Heart left ventricle (tissue), 16 donors: ENCODE measurements around the gene ANKS3. TPM values are rescaled to one million over a fixed set of nuclear protein-coding genes. Genes with fewer than 3 reads are reported as not detected.

Experiments used
- ATAC-seq, 4 donors: fragments of 200-7000 bp; cut with Tn5 transposase; one replicate each; pipeline ENCODE4 v1.9.1; 2020 to 2022; ENCODE audit warnings: moderate library complexity in 4 of 4, mild to moderate bottlenecking in 3 of 4, moderate number of reproducible peaks in 1 of 4
- DNase-seq, 5 donors: peaks; one replicate each; pipeline ENCODE4 v3.0.0-alpha.2; 2020
- H3K27ac ChIP-seq, 12 donors: fragments of 200-600 bp; sonication (generic) in 4 of 12; one replicate each; pipeline versions ENCODE4 v1.5.0 to v1.8.0; 2016 to 2022; ENCODE audit warnings: mild to moderate bottlenecking in 2 of 12
- H3K27me3 ChIP-seq, 9 donors: fragments of 200-600 bp; sonication (generic) in 2 of 9; one replicate each; pipeline versions ENCODE4 v1.5.1 to v1.8.0; 2016 to 2022; ENCODE audit warnings: mild to moderate bottlenecking in 3 of 9
- H3K36me3 ChIP-seq, 9 donors: fragments of 200-600 bp; sonication (generic) in 2 of 9; one replicate each; pipeline versions ENCODE4 v1.5.0 to v1.8.0; 2018 to 2022; ENCODE audit warnings: mild to moderate bottlenecking in 2 of 9
- H3K4me1 ChIP-seq, 12 donors: fragments of 200-600 bp; sonication (generic) in 4 of 12; one replicate each; pipeline versions ENCODE4 v1.5.0 to v1.8.0; 2016 to 2022; ENCODE audit warnings: mild to moderate bottlenecking in 3 of 12
- H3K4me3 ChIP-seq, 12 donors: fragments of 200-600 bp; sonication (generic) in 4 of 12; one replicate each; pipeline versions ENCODE4 v1.5.0 to v1.8.0; 2017 to 2022; ENCODE audit warnings: mild to moderate bottlenecking in 9 of 12, moderate library complexity in 4 of 12
- H3K9me3 ChIP-seq, 12 donors: fragments of 200-600 bp; sonication (generic) in 4 of 12; one replicate each; pipeline versions ENCODE4 v1.5.0 to v1.8.0; 2016 to 2022; ENCODE audit warnings: mild to moderate bottlenecking in 1 of 12
- CTCF ChIP-seq, 12 donors: fragments of 200-600 bp; sonication (generic) in 4 of 12; IDR thresholded peaks; one replicate each; pipeline versions ENCODE4 v1.5.0 to v1.8.0; 2018 to 2022; ENCODE audit warnings: antibody characterized with exemption in 12 of 12, mild to moderate bottlenecking in 5 of 12
- POLR2A ChIP-seq, 2 donors: fragments of 450-650 bp; IDR thresholded peaks; one replicate each; pipeline ENCODE4 v1.6.1; 2017; ENCODE audit warnings: antibody characterized with exemption in 2 of 2, mild to moderate bottlenecking in 2 of 2, moderate library complexity in 2 of 2
- WGBS, 4 donors: extraction: QIAGEN DNeasy Blood & Tissue Kit in 2 of 4; methylation state at CpG; one replicate each; pipeline versions ENCODE4 v1.1.5 to v1.1.7; 2013 to 2018; 5-methylcytosine and 5-hydroxymethylcytosine counted together
- intact Hi-C, 10 donors: fragments of 100-400 bp; cut with DNase I; formaldehyde crosslinking; loops; one replicate each; pipeline versions ENCODE4 v1.11.1 to v1.14.2; 2022
- polyA plus RNA-seq, 2 donors: library from polyadenylated mRNA; stranded (reverse); fragments of 200-250 nt; gene quantifications; one replicate each; pipeline ENCODE4 v1.2.3, GENCODE V29; 2013
- total RNA-seq, 9 donors: library from RNA; depleted of rRNA in 2 of 9; stranded (reverse); fragments of >200 nt in 2 of 9; fragmentation: NEBNext Ultra II Directional in 3 of 9; extraction: Animal tissue kit (Norgen Biotek cat#: 25700) in 3 of 9; gene quantifications; one replicate each; pipeline versions ENCODE4 v1.1.0 to v1.2.4, GENCODE V29; 2016 to 2023
- donor health status: ischemic (EF 13 %, LVEDD 7.1; RV severe dilation, severe dysfunction).
- donor health status: healthy with polysubstance abuse.
- donor health status: DM: no; HTN: yes; CAD: no.
- donor health status: DM: no; HTN: no; CAD: no.
- donor health status: ischemic (EF 25% LVEDD 6.9; RV normal size, moderate dysfunction).
- donor health status: ischemic (EF 25% LVEDD 5.7; RV mildly dilated, moderate dysfunction).
- donor health status: healthy.
- donor health status: DM: yes; HTN: yes; CAD: no.
- donor health status: ischemic (EF 35%, LVEDD 5.7; RV mildly dilated, moderate dysfunction).
- donor health status: nonischemic (EF 11% LVEDD 7.7; RV severe dilation, severe dysfunction).
- donor health status: DM: yes; HTN: yes; CAD: no.
- donor health status: PGD.
- donor health status: ischemic (EF 29% LVEDD 5.4; RV normal size, mild dysfunction).
- donor health status: nonischemic (EF 23%, LVEDD 6.1; RV moderate dilation, normal function).

Gene ANKS3
- total and polyA plus RNA-seq, 11 donors: 5.1 to 12.7 (median 9.2) TPM

DNA sequence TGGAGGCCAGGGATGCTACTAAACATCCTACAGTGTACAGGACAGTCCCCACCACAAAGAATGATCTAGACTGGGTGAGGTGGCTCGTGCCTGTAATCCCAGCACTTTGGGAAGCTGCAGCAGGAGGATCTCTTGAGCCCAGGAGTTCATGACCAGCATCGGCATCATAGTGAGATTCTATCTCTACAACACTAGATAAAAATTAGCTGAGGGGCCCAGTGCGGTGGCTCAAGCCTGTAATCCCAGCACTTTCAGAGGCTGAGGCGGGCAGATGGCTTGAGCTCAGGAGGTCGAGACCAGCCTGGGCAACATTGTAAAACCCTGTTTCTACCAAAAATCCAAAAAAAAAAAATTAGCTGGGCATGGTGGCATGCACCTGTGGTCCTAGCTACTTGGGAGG, 38.3 kb upstream of the ANKS3 start:
- TF ChIP-seq POLR2A (IDR thresholded peaks at IDR 0.05): no peak
- 81 to 89% (median 83%) methylated on average over 5 of the region's 5 CpGs for WGBS, 4 donors
- Histone ChIP-seq H3K4me3 (no peak overlapping the region), H3K9me3 (no peaks in the 10 kb centered on the region), H3K27me3 (no peaks in the 10 kb centered on the region), H3K27ac (no peak overlapping the region), H3K36me3 (no peaks in the 10 kb centered on the region), H3K4me1 (peaks cover 2 to 20% (median 13%) of the 10 kb centered on the region in 12 donors)
- ATAC-seq (no peak), DNase-seq (no peak)
- intact Hi-C loops: no loop called here

DNA sequence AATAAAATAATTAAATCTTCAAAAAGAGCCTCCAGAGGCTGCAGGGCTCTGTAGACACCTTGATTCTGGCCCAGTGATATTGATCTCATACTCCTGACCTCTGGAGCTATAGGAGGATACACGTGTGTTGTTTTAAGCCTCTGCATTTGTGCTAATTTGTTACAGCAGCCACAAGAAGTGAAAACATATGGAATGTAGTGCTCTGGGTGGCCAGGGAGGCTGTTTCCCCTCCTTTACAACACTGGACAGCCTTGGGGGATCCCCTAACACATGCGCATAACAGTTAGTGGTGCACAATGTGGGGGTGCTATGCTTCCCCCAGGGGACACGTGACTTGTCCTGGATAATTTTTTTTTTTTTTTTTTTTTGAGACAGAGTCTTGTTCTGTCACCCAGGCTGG, 37.6 kb upstream of the ANKS3 start:
- Histone ChIP-seq H3K36me3 (no peaks in the 10 kb centered on the region), H3K27me3 (no peaks in the 10 kb centered on the region), H3K4me1 (peaks cover 2 to 21% (median 14%) of the 10 kb centered on the region in 12 donors), H3K27ac (no peak overlapping the region), H3K9me3 (no peaks in the 10 kb centered on the region), H3K4me3 (no peak overlapping the region)
- DNase-seq: no peak
- intact Hi-C loops: loop anchor here in 1 of 10 donors (2.0 kb wide), 1 partner anchor 29 kb away; no protein-coding TSS in a partner anchor
- no peak for ATAC-seq
- 73 to 81% (median 75%) methylated on average over 3 of the region's 3 CpGs for WGBS, 4 donors
- TF ChIP-seq POLR2A (IDR thresholded peaks at IDR 0.05) (no peak), CTCF (IDR thresholded peaks at IDR 0.05) (no peak)

DNA sequence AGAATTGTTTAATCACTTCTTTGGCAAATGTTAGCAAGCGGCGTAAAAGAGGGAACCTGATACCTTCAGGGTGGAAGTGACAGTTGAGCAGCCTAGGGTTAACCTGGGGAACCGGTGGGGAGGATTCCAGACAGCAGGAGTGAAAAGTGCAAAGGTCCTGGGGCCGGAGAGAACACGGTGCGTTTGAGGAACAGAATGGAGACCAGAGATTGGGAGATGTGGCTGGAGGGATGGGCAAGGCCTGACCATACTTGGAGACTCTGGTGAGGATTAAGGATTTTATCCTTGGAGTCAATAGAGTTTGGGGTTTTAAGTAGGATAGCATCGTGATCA, 35.2 kb upstream of the ANKS3 start:
- H3K27ac ChIP-seq: peak overlapping the region in 8 of 12 donors; percentile 70 to 90 (median 88)
- no peak for ATAC-seq
- H3K4me1 ChIP-seq: peaks cover 9 to 37% (median 32%) of the 10 kb centered on the region in 12 donors
- no peak for DNase-seq
- intact Hi-C loops: loop anchor here in 6 of 10 donors (1.0 to 10.0 kb wide), 7 partner anchors 32 to 186 kb away; partner anchors contain the start of genes ROGDI (in 3 of the 6), ANKS3 (in 1 of the 6), DNAAF8 (in 1 of the 6) and GLYR1 (in 1 of the 6)
- WGBS, 4 donors: 66 to 68% (median 67%) methylated on average over 7 of the region's 7 CpGs
- TF ChIP-seq POLR2A (IDR thresholded peaks at IDR 0.05) (no peak), CTCF (IDR thresholded peaks at IDR 0.05) (no peak)
- peaks cover 0 to 12% (median 8%) of the 10 kb centered on the region in 9 donors for H3K36me3 ChIP-seq
- no peaks in the 10 kb centered on the region for H3K9me3 ChIP-seq
- peak overlapping the region in 10 of 12 donors; percentile 61 to 94 (median 86) for H3K4me3 ChIP-seq
- H3K27me3 ChIP-seq: no peaks in the 10 kb centered on the region

DNA sequence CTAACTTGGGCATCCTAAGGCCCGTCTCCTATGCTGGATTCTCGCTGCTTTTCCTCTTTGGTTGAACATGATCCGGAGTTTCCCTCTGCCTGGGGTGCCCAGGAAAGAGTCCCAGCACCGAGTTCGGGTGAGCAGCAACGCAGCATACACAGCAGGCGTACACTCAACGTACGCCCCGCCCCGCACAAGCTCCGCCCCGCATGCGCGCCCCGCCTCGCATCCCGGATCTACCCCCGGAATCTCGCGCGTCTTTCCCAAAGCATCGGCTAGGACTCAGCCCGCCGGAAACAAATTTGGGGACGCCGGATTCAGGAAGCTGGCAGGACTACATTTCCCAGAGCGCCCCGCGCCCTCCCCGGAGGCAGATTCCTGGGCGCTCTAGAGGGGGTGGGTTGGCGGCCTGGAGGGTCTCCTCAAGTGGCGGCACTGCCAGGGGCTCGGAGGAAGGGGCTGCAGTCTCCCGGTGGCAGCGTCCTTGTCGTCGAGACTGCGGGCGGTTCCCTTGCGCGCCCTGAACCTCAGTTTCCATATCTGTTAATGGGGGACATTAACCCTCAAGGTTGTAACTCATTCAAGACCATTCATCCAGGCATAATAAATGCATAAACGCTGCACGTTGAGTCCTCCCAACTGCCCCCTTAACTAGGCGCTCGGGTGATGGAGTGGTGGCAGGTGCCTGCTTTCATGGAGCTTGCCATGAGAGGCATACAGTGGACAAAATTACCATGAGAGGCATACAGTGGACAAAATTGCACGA, 34.7 kb upstream of the ANKS3 start:
- Histone ChIP-seq H3K36me3 (peaks cover 0 to 17% (median 14%) of the 10 kb centered on the region in 9 donors), H3K27ac (peak overlapping the region; percentile 70 to 90 (median 88)), H3K27me3 (no peaks in the 10 kb centered on the region), H3K4me1 (peaks cover 9 to 37% (median 32%) of the 10 kb centered on the region in 12 donors), H3K9me3 (no peaks in the 10 kb centered on the region), H3K4me3 (peak overlapping the region; percentile 36 to 94 (median 79))
- WGBS, 4 donors: 5 to 9% (median 5%) methylated on average over 27 to 48 of the region's 48 CpGs
- peak in 1 of 2 donors; percentile 83 for TF ChIP-seq POLR2A (IDR thresholded peaks at IDR 0.05)
- no peak for TF ChIP-seq CTCF (IDR thresholded peaks at IDR 0.05)
- intact Hi-C loops: loop anchor here in 6 of 10 donors (1.0 to 10.0 kb wide), 8 partner anchors 33 to 186 kb away; partner anchors contain the start of genes ROGDI (in 3 of the 6), ANKS3 (in 1 of the 6), DNAAF8 (in 1 of the 6) and GLYR1 (in 1 of the 6)
- DNase-seq (peak; percentile 97 to 98 (median 98)), ATAC-seq (peak; percentile 92 to 95 (median 94))
